Smooth muscle cell (in vitro differentiated cells): Measurements from ENCODE around the gene FGF1. TPM values are rescaled to one million over a fixed set of nuclear protein-coding genes. Genes with fewer than 3 reads are reported as not detected.

Experiments used
- DNase-seq: peaks from one replicate; lab custom pipeline; 2025; ENCODE audit not compliant: unreplicated experiment; lab: John Stamatoyannopoulos, UW
- H2AFZ ChIP-seq: fragments of 200-600 bp; sonication (generic); 2 replicates; pipeline ENCODE4 v1.6.0; 2016; ENCODE audit warnings: antibody characterized with exemption, low read depth, mild to moderate bottlenecking
- H3F3A ChIP-seq: fragments of 200-600 bp; sonication (generic); 2 replicates; pipeline ENCODE4 v1.6.0; 2017; ENCODE audit warnings: antibody characterized with exemption, low read depth
- H3K27ac ChIP-seq: fragments of 200-600 bp; sonication (generic); 2 replicates; pipeline ENCODE4 v1.5.1; 2016; ENCODE audit warnings: low read depth, mild to moderate bottlenecking
- H3K27me3 ChIP-seq: fragments of 200-600 bp; sonication (generic); 2 replicates; pipeline ENCODE4 v1.6.1; 2016; ENCODE audit warnings: low read depth, mild to moderate bottlenecking
- H3K36me3 ChIP-seq: fragments of 200-600 bp; sonication (generic); 2 replicates; pipeline ENCODE4 v1.5.1; 2016; ENCODE audit warnings: low read depth
- H3K4me1 ChIP-seq: fragments of 200-600 bp; sonication (generic); 2 replicates; pipeline ENCODE4 v1.5.1; 2016; ENCODE audit warnings: low read depth
- H3K4me2 ChIP-seq: fragments of 200-600 bp; sonication (generic); 2 replicates; pipeline ENCODE4 v1.6.0; 2016; ENCODE audit warnings: mild to moderate bottlenecking
- H3K4me3 ChIP-seq: fragments of 200-600 bp; sonication (generic); 2 replicates; pipeline ENCODE4 v1.5.1; 2016; ENCODE audit warnings: mild to moderate bottlenecking
- H3K79me2 ChIP-seq: fragments of 200-600 bp; sonication (generic); 2 replicates; pipeline ENCODE4 v1.6.0; 2016; ENCODE audit warnings: low read depth, mild to moderate bottlenecking
- H3K9ac ChIP-seq: fragments of 200-600 bp; sonication (generic); 2 replicates; pipeline ENCODE4 v1.6.0; 2016; ENCODE audit warnings: low read depth
- H3K9me3 ChIP-seq: fragments of 200-600 bp; sonication (generic); replicated peaks from 2 replicates; pipeline ENCODE4 v1.5.1; 2016; ENCODE audit warnings: low read depth
- H4K20me1 ChIP-seq: fragments of 200-600 bp; sonication (generic); 2 replicates; pipeline ENCODE4 v1.6.0; 2016; ENCODE audit warnings: low read depth
- CTCF ChIP-seq: fragments of 200-600 bp; sonication (generic); IDR thresholded peaks from 2 replicates; pipeline ENCODE4 v1.5.1; 2017; ENCODE audit warnings: borderline replicate concordance, mild to moderate bottlenecking, antibody characterized with exemption; ENCODE audit not compliant: insufficient read depth, poor library complexity, severe bottlenecking
- WGBS: methylation state at CpG from one replicate; pipeline ENCODE4 v1.1.7; 2016; ENCODE audit warnings: low lambda C conversion rate; 5-methylcytosine and 5-hydroxymethylcytosine counted together
- polyA plus RNA-seq: library from polyadenylated mRNA; unstranded; fragments of >200 nt; fragmentation: Nextera tagmentation; extraction: Ambion mirVana; gene quantifications from 2 replicates; pipeline ENCODE4 v1.2.1, GENCODE V29; 2016
- total RNA-seq: library from RNA; depleted of rRNA; stranded (reverse); fragments of >200 nt; gene quantifications from 2 replicates; pipeline ENCODE4 v1.2.3, GENCODE V29; 2014

FGF1 gene
- total and polyA plus RNA-seq, 2 experiments from 2014 or later, result 91.7 to 111 TPM

- H3F3A ChIP-seq, result peaks cover 40% of the 10 kb centered on the region
- H3K9ac ChIP-seq, result no peak overlapping the region
- H3K4me2 ChIP-seq, result peak overlapping the region; percentile 77
- H3K27ac ChIP-seq, result peak overlapping the region; percentile 86
- no peaks in the 10 kb centered on the region for H3K27me3 ChIP-seq
- no peak overlapping the region for H3K4me3 ChIP-seq
- no peak overlapping the region for H2AFZ ChIP-seq
- TF ChIP-seq CTCF, result no peak
- H4K20me1 ChIP-seq, result no peaks in the 10 kb centered on the region
- no peak for DNase-seq
- peaks cover 4% of the 10 kb centered on the region for H3K79me2 ChIP-seq
- H3K36me3 ChIP-seq, result no peaks in the 10 kb centered on the region
- H3K4me1 ChIP-seq, result peaks cover 21% of the 10 kb centered on the region
- no peaks in the 10 kb centered on the region for H3K9me3 ChIP-seq
- 53% methylated on average over 2 of the region's 2 CpGs for WGBS
These were observed 59.1 kb downstream of the FGF1 start for GRCh38 chr5:142626786-142627185.

GRCh38 chr5:142626099-142626498, 59.8 kb downstream of the FGF1 start:
- WGBS, result 59% methylated on average over 3 of the region's 3 CpGs
- Histone ChIP-seq H3K79me2 (no peaks in the 10 kb centered on the region), H3K4me3 (no peak overlapping the region), H3F3A (peaks cover 41% of the 10 kb centered on the region), H4K20me1 (no peaks in the 10 kb centered on the region), H3K4me1 (peaks cover 23% of the 10 kb centered on the region), H3K4me2 (peak overlapping the region; percentile 77), H3K27ac (peak overlapping the region; percentile 86), H3K9me3 (no peaks in the 10 kb centered on the region), H3K27me3 (no peaks in the 10 kb centered on the region), H3K9ac (no peak overlapping the region), H2AFZ (no peak overlapping the region), H3K36me3 (no peaks in the 10 kb centered on the region)
- no peak for TF ChIP-seq CTCF
- no peak for DNase-seq

- Histone ChIP-seq H4K20me1 (no peaks in the 10 kb centered on the region), H3K27ac (peak overlapping the region; percentile 60)
- DNase-seq, result no peak
These were observed 64.7 kb downstream of the FGF1 start for GRCh38 chr5:142621227-142621626.

More at GRCh38 chr5:142621227-142621626, 64.7 kb downstream of the FGF1 start:
- Histone ChIP-seq H3K4me3 (no peak overlapping the region), H3F3A (peaks cover 22% of the 10 kb centered on the region), H3K36me3 (no peaks in the 10 kb centered on the region), H3K4me2 (peak overlapping the region; percentile 63), H3K27me3 (no peaks in the 10 kb centered on the region), H3K9me3 (no peaks in the 10 kb centered on the region), H2AFZ (no peak overlapping the region), H3K79me2 (peaks cover 38% of the 10 kb centered on the region), H3K9ac (no peak overlapping the region), H3K4me1 (peaks cover 22% of the 10 kb centered on the region)
- no peak for TF ChIP-seq CTCF
- WGBS, result 12% methylated on average over 3 of the region's 3 CpGs
